RWPE1 (cell line): ENCODE data around the gene MORC3.
"Not testable (repeated sequence)": the region's sequence is repeated elsewhere in the genome, so short reads cannot be mapped to it uniquely, and the experiment has no call there.

ENCODE experiments used
- CTCF ChIA-PET: fragments of 350-600 bp; sonication (Branson Sonifier 250); formaldehyde crosslinking; extraction: SDS; loops from one replicate; lab custom pipeline; 2021; lab: Yijun Ruan, JAX
- POLR2A ChIA-PET: fragments of 400-600 bp; formaldehyde crosslinking; extraction: SDS; loops from one replicate; lab custom pipeline; 2020; ENCODE audit warnings: antibody characterized with exemption; ENCODE audit not compliant: low non-redundant PET; lab: Yijun Ruan, JAX
- DNase-seq: peaks from one replicate; pipeline ENCODE4 v3.0.0; 2012; ENCODE audit warnings: low spot score
- H3K27ac ChIP-seq: fragments of 450-650 bp; 2 replicates; pipeline ENCODE4 v1.5.1; 2017
- TF ChIP-seq, protein P1 (sequence below): fragments of 450-650 bp; conservative IDR thresholded peaks from 2 replicates; pipeline ENCODE4 v1.5.1; 2017; ENCODE audit warnings: low read depth, mild to moderate bottlenecking

The MORC3 gene

DNA sequence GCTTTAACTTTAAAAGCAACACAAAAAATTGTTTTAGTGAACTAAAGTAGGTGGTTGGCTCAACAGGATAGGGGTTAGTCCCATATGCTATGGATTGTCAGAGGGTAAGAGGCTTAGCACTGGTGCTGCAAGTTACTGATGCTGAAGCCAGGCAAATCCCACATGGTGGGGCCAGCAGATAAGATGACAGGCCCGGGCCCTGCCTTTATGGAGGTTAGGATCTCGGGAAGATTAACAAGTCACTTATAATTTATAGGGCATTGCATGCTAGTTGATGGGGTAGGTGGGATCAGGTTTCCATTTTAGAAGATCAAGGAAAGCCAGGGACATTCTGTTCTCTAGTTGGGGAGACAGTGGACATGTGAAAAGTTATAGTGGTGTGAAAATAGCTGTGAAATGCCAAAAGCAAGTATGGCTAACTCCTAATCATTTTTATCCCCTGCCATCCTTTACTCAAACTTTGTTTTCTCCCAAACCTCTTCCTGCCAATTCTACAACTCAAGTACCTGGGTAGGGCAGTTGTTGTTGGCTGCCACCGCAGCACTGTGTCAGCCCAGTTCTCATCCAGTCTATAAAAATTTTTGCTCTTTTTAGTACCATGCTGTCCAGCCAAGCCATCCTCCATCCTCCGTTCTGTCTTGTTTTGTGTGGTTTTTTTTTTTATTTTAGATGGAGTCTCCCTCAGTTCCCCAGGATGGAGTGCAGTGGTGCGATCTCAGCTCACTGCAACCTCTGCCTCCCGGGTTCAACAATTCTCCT is 75.5 kb downstream of the MORC3 start:
- no peak for DNase-seq
- TF ChIP-seq, protein P1, sequence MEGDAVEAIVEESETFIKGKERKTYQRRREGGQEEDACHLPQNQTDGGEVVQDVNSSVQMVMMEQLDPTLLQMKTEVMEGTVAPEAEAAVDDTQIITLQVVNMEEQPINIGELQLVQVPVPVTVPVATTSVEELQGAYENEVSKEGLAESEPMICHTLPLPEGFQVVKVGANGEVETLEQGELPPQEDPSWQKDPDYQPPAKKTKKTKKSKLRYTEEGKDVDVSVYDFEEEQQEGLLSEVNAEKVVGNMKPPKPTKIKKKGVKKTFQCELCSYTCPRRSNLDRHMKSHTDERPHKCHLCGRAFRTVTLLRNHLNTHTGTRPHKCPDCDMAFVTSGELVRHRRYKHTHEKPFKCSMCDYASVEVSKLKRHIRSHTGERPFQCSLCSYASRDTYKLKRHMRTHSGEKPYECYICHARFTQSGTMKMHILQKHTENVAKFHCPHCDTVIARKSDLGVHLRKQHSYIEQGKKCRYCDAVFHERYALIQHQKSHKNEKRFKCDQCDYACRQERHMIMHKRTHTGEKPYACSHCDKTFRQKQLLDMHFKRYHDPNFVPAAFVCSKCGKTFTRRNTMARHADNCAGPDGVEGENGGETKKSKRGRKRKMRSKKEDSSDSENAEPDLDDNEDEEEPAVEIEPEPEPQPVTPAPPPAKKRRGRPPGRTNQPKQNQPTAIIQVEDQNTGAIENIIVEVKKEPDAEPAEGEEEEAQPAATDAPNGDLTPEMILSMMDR: no peak
- CTCF ChIA-PET: interaction anchor here (0.6 to 0.7 kb wide), 2 partner anchors 10 to 963 kb away, joined by 5 read pairs; no protein-coding TSS in a partner anchor
- no peak overlapping the region for H3K27ac ChIP-seq
- POLR2A ChIA-PET: interaction anchor here (0.6 kb wide), 1 partner anchor 59 kb away, joined by 3 read pairs; no protein-coding TSS in a partner anchor

DNA sequence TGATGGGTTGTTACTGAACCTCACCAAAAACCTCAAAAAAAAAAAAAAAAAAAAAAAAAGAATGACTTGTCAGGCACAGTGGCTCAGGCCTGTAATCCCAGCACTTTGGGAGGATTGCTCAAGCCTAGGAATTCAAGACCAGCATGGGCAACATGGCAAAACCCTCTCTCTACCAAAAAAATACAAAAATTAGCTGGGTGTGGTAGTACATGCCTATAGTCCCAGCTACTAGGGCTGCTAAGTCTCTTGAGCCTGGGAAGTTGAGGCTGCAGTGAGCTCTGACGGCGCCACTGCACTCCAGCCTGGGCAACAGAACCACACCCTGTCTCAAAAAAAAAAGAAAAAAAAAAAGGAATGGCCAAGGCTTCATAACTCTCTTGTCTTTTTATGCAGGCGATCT is 76.3 kb downstream of the MORC3 start:
- TF ChIP-seq, protein P1: no peak
- H3K27ac ChIP-seq: no peak overlapping the region
- CTCF ChIA-PET: no interaction called here
- POLR2A ChIA-PET: interaction anchor here (0.6 kb wide), 1 partner anchor 58 kb away, joined by 3 read pairs; no protein-coding TSS in a partner anchor
- no peak for DNase-seq

DNA sequence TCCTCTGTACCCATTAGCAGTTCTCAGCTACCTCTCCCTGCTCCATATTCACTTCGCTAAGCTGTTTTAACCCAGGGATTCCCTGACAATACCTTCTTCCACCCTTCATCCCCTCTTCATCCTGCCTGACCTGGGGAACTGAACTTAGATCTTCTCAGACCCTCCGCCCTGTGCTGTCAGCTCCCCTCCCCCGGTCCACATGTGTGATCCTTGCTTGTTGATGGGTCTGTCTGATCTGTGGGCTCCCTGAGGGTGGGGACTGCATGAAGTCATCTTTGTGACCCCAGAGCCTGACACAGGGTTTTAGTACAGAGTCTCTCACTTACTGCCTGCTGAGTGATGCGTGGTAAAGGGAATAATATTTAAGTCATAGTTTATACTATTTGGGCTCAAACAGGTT is 77.0 kb downstream of the MORC3 start:
- H3K27ac ChIP-seq: no peak overlapping the region
- TF ChIP-seq, protein P1: no peak
- ChIA-PET CTCF (no interaction called here), POLR2A (no interaction called here)
- DNase-seq: no peak

DNA sequence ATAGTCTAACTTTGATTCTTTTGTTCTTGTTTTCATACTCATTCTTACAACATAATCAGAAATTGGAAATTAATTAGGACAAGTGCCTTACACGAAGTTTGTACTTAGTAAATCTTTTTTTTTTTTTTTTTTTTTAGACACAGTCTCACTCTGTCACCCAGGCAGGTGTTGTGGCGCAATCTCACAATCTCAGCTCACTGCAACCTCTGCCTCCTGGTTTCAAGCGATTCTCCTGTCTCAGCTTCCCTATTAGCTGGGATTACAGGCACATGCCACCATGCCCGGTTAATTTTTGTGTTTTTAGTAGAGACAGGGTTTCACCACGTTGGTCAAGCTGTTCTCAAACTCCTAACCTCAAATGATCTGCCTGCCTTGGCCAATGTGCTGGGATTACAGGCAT is 77.6 kb downstream of the MORC3 start:
- TF ChIP-seq, protein P1: no peak
- ChIA-PET POLR2A (no interaction called here), CTCF (no interaction called here)
- no peak overlapping the region for H3K27ac ChIP-seq
- DNase-seq: no peak

DNA sequence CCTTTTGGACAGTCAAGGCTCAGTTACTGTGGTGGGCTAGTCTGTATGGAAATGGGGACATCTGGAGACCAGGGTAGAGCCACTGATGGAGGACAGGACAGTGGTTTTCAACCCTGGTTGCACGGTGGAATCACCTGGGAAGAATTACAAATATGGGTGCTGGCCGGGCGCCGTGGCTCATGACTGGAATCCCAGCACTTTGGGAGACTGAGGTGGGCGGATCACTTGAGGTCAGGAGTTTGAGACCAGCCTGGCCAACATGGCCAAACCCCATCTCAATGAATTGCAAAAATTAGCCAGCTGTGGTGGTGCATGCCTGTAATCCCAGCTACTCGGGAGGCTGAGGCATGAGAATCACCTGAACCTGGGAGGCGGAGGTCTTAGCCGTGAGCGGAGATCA is 79.7 kb downstream of the MORC3 start:
- CTCF ChIA-PET, POLR2A ChIA-PET: not testable (repeated sequence)

DNA sequence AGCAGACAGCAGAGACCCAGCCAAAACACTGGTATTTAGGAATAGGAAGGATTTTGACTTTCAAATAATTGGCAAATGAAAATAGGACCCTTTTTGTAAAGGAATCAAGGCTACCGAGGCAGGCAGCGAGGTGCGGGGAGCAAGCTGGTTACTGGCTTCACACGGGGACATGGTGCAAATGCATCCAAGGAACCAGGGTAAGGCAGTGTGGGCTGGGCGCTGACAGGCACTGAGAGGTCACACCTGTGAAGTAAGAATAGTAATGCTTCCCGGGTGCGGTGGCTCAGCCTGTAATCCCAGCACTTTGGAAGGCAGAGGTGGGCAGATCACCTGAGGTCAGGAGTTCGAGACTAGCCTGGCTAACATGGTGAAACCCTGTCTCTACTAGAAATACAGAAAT is 80.7 kb downstream of the MORC3 start:
- H3K27ac ChIP-seq: no peak overlapping the region
- CTCF ChIA-PET: no interaction called here
- DNase-seq: no peak
- POLR2A ChIA-PET: no interaction called here
- TF ChIP-seq, protein P1: no peak

More for the DNA sequence above, 79.7 kb downstream of the MORC3 start:
- not testable (repeated sequence) for H3K27ac ChIP-seq, DNase-seq

DNA sequence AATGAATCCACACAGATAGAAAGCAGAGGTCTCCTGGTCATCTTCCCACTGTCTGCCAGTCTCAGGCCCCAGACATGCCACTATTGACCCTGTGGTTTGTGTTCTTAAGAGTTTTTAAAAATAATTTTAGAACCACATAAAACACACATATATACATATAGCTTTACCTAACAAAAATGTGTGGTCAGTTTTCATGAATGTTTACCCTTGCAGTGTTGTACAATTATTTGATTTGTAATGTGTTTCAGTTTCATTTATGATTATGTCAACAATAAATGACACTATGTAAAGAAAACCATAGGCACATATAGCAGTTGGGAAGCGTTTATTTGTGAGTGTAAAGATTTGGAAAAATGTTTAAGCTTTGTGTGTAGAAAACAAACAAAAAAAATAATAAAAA is 82.3 kb downstream of the MORC3 start:
- no peak for DNase-seq
- no peak overlapping the region for H3K27ac ChIP-seq
- CTCF ChIA-PET: interaction anchor here (0.7 kb wide), 1 partner anchor 12 kb away, joined by 3 read pairs; no protein-coding TSS in a partner anchor
- TF ChIP-seq, protein P1: no peak
- POLR2A ChIA-PET: no interaction called here
